Omental fat pad (tissue), 4 donors: Measurements from ENCODE around the gene EGLN1. TPM values are rescaled to one million over a fixed set of nuclear protein-coding genes. Genes with fewer than 3 reads are reported as not detected.

ENCODE experiments used
- ATAC-seq: fragments of 150-250 bp; one replicate; pipeline ENCODE4 v1.9.1; 2016; ENCODE audit warnings: mild to moderate bottlenecking, moderate library complexity; ENCODE audit not compliant: low FRiP score
- DNase-seq: peaks from one replicate; pipeline ENCODE4 v3.0.0-alpha.2; 2019; ENCODE audit warnings: low spot score
- CTCF ChIP-seq, 3 donors: fragments of 450-650 bp; IDR thresholded peaks; one replicate each; pipeline ENCODE4 v1.5.1; 2016 to 2017; ENCODE audit warnings: antibody characterized with exemption in 3 of 3, mild to moderate bottlenecking in 3 of 3, moderate library complexity in 2 of 3
- total RNA-seq, 4 donors: library from RNA; depleted of rRNA; stranded (reverse); fragments of >200 nt; gene quantifications; one replicate each; pipeline ENCODE4 v1.1.0, GENCODE V29; 2016

EGLN1 gene
- total RNA-seq, 4 donors from 2014 or later = 24.6 to 48.2 (median 37.2) TPM

DNA sequence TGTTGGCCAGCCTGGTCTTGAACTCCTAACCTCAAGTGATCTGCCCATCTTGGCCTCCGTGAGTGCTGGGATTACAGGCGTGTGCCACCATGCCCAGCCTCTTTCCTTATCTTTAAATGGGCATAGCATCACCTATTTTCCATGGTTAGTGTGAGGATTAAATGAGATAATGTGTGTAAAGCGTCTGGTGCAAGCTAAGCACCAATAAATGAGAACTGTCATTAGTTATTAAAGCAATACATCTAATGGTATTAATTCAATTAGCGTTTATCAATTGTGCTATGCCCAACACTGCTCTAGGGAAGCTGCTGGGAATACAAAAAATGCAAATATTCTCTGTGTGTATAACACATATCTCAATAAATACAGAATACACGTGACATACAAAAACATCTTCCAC lies 94.5 kb downstream of the EGLN1 start:
- TF ChIP-seq CTCF (IDR thresholded peaks at IDR 0.05) = no peak
- DNase-seq (no peak), ATAC-seq (no peak)

DNA sequence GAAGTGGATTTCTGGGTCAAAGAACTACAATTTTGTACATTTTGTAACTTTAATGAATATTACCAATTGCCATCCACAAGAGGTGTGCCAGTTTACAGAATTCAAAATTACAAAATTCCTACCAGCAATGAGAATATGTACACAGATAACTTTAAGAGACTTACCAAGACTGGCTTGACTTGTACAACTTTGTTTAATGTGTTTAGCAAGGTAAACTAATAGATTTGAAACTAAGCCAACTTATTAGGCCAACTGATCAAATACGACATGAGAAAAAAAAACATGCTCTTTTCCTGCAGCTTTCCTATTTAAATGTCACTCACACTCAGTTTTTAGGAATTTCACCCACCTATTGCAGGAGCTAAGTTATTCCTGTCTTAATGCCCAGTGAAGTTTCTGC lies 95.8 kb downstream of the EGLN1 start:
- no peak for DNase-seq
- no peak for TF ChIP-seq CTCF (IDR thresholded peaks at IDR 0.05)
- ATAC-seq = no peak

DNA sequence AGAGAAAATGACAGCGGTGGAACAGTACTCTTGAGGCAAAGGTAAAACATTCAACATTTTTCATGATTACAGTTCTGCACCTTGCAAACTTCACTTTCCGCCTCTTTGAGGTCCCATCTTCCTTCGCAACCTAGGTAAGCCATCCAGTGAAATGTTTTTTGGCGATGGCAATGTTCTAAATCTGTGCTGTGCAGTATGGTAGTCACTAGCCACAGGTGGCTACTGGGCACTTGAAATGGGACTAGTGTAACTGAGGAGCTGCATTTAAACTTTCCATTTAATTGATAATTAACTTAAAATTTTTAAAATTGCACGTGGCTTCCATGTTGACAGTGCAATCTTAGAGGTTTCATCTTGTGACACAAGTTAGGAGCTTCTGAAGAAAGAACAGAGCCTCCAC lies 97.4 kb downstream of the EGLN1 start:
- no peak for TF ChIP-seq CTCF (IDR thresholded peaks at IDR 0.05)
- DNase-seq (no peak), ATAC-seq (no peak)

DNA sequence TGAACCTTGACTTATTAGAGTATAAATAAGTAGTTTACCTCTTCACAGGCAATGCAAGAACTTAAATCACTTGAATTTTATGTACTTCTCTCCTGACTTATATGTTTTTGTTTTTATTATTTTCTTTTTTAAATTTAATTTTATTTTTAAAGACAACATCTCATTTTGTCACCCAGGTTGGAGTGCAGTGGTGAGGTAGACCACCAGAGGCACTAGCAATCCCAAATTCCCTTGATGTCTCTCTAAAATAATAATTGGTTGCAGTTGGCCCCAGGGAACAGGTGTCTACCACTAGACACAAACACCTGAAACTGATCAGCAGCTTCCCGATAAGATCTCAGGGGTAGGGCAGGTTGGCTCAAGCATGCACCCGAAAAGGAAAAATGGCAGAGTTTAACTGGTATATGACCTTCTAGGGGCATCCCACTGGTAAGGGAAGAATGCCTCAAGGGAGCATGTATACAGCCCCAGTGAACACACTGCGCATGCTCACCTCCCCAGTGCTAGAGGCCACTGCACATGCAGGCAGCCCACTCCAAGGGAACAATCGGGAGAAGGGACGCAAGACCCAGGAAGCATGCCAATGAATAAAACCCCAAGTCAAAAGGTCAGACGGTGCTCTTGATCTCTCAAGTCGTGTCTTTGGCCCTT lies 99.1 kb downstream of the EGLN1 start:
- no peak for TF ChIP-seq CTCF (IDR thresholded peaks at IDR 0.05)
- ATAC-seq = no peak
- DNase-seq = no peak

- DNase-seq (no peak), ATAC-seq (no peak)
- TF ChIP-seq CTCF (IDR thresholded peaks at IDR 0.05) = no peak
Measured at GRCh38 chr1:231319080-231319479, 103.0 kb downstream of the EGLN1 start.

- no peak for TF ChIP-seq CTCF (IDR thresholded peaks at IDR 0.05)
Measured at GRCh38 chr1:231318568-231318967, 103.5 kb downstream of the EGLN1 start.

GRCh38 chr1:231318015-231318355 lies 104.1 kb downstream of the EGLN1 start:
- no peak for TF ChIP-seq CTCF (IDR thresholded peaks at IDR 0.05)
- DNase-seq = no peak
- ATAC-seq = no peak

More at GRCh38 chr1:231318568-231318967, 103.5 kb downstream of the EGLN1 start:
- DNase-seq (no peak), ATAC-seq (no peak)
